ENCODE data around the gene P3H3.

DNA sequence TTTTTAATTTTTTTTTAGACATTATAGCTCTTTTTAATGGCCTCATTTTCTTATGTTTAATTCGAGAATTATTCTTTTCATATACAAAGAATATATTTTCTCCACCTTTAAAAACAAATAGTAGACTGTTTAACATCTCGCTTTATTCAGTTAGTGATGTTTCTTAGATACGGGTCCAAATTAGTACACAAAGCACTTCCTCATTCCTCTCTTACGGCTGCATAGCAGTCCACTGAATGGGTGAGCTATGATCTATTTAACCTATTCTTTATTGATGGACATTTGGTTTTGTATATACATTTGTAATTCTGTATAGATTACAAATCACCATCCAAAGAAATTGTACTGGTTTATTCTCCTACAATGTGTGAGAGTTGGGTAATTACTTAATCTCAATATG lies 14.8 kb upstream of the P3H3 start:
- TF ChIP-seq POLR2A (IDR thresholded peaks at IDR 0.05; ENCODE audit: low read length) (no peak), GATA1 (IDR thresholded peaks at IDR 0.05; ENCODE audit: low read depth, low read length) (no peak)
